ENCODE data around the gene RP2.

Gene RP2

GRCh38 chrX:46803140-46803539 lies 33.7 kb upstream of the RP2 start:
- TF ChIP-seq, protein P1, sequence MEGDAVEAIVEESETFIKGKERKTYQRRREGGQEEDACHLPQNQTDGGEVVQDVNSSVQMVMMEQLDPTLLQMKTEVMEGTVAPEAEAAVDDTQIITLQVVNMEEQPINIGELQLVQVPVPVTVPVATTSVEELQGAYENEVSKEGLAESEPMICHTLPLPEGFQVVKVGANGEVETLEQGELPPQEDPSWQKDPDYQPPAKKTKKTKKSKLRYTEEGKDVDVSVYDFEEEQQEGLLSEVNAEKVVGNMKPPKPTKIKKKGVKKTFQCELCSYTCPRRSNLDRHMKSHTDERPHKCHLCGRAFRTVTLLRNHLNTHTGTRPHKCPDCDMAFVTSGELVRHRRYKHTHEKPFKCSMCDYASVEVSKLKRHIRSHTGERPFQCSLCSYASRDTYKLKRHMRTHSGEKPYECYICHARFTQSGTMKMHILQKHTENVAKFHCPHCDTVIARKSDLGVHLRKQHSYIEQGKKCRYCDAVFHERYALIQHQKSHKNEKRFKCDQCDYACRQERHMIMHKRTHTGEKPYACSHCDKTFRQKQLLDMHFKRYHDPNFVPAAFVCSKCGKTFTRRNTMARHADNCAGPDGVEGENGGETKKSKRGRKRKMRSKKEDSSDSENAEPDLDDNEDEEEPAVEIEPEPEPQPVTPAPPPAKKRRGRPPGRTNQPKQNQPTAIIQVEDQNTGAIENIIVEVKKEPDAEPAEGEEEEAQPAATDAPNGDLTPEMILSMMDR (IDR thresholded peaks at IDR 0.05; ENCODE audit: low read depth, low read length) = peak; percentile 13; the same call in 1 of the 2 replicates
- H3K4me3 ChIP-seq (ENCODE audit: low read depth, low read length) = no peak overlapping the region

DNA sequence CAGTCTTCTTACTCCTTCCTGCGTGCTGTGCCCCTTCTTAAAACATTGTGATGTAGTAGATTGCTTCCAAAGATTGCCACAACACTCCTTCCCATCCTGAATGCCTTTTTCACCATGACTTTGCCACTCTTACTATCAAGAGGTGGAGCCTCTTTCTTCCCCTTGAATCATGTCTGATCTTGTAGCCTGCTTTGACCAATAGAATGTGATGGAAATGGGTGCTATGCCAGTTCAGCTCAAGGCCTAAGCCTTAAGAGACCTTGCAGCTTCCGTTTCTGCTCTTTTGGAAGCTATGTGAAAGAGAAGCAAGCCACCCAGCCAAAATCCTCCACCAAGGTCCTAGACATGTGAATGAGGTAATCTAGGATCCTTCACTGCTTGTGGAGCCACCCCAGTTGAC lies 31.6 kb upstream of the RP2 start:
- no peak overlapping the region for H3K4me3 ChIP-seq (ENCODE audit: low read depth, low read length)
- TF ChIP-seq, protein P1 (IDR thresholded peaks at IDR 0.05; ENCODE audit: low read depth, low read length) = no peak

DNA sequence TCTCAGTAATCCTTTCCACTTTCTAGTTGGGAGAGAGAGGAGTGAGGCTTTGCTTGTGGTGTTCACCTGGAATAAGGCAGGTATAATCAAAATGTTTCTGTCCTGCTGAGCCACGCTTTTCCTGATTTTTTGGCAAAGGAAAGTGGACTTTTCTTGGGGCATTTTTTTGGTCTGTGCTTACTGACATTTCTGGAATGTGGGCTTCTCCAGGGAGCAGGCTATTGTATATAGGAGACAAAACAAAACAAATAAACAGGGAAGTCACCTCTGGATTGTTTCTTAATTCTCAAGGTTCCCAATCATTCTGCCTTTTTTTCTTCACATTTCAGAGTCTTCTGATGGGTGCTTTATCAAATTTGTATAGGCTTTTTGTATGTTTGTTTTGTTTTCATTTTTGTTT lies 25.7 kb upstream of the RP2 start:
- no peak overlapping the region for H3K4me3 ChIP-seq (ENCODE audit: low read depth, low read length)
- TF ChIP-seq, protein P1 (IDR thresholded peaks at IDR 0.05; ENCODE audit: low read depth, low read length) = no peak

GRCh38 chrX:46812445-46812844 lies 24.4 kb upstream of the RP2 start:
- TF ChIP-seq, protein P1 (IDR thresholded peaks at IDR 0.05; ENCODE audit: low read depth, low read length) = no peak
- H3K4me3 ChIP-seq (ENCODE audit: low read depth, low read length) = no peak overlapping the region

DNA sequence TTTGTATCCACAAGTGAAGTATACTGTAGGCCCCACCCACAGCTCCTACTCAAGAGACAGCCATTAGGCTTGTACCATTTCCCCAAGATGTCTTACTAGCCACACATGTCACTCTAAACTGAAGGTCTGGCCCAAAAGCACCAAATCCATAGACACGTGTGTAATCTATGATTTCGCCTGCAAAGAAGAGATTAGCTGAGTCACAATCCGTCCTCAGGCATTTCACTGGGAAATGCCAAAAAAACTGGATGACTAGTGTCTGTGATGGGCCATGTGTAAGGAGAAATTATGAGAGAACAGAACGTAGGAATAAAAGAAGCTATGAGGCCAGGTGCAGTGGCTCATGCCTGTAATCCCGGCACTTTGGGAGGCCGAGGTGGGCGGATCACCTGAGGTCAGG lies 21.9 kb upstream of the RP2 start:
- H3K4me3 ChIP-seq (ENCODE audit: low read depth, low read length) = no peak overlapping the region
- TF ChIP-seq, protein P1 (IDR thresholded peaks at IDR 0.05; ENCODE audit: low read depth, low read length) = no peak

- TF ChIP-seq, protein P1 (IDR thresholded peaks at IDR 0.05; ENCODE audit: low read depth, low read length) = no peak
- no peak overlapping the region for H3K4me3 ChIP-seq (ENCODE audit: low read depth, low read length)
Measured at GRCh38 chrX:46819136-46819535, 17.7 kb upstream of the RP2 start.

GRCh38 chrX:46820391-46821100 lies 16.3 kb upstream of the RP2 start:
- no peak overlapping the region for H3K4me3 ChIP-seq (ENCODE audit: low read depth, low read length)
- TF ChIP-seq, protein P1 (IDR thresholded peaks at IDR 0.05; ENCODE audit: low read depth, low read length) = no peak

All from WI38 (cell line).